ENCODE measurements around the gene AIRE.

GRCh38 chr21:44260791-44261631 lies 24.7 kb upstream of the AIRE start:
- TF ChIP-seq EP300 (IDR thresholded peaks at IDR 0.05): no peak
- no peak for TF ChIP-seq POLR2A (IDR thresholded peaks at IDR 0.05)
- no peak for TF ChIP-seq CTCF (IDR thresholded peaks at IDR 0.05)

Data from upper lobe of left lung (tissue), 4 donors.